CD14-positive monocyte (primary cell): ENCODE results near the gene BET1L. TPM values are rescaled to one million over a fixed set of nuclear protein-coding genes. Genes with fewer than 3 reads are reported as not detected.

Experiments
- DNase-seq, 3 donors: peaks; one replicate each; pipeline ENCODE4 v3.0.0-alpha.2; 2011 to 2022
- H2AFZ ChIP-seq: 2 replicates; pipeline ENCODE4 v1.6.0; 2012; ENCODE audit warnings: mild to moderate bottlenecking, low read depth, low read length, inconsistent platforms; ENCODE audit not compliant: insufficient read depth, poor library complexity, severe bottlenecking
- H3K27ac ChIP-seq, 2 donors: 1 replicate in 1 of 2; 2 replicates in 1 of 2; pipeline ENCODE4 v1.5.1; 2012 to 2013; ENCODE audit warnings: low read length in 2 of 2, control low read depth in 1 of 2, inconsistent platforms in 1 of 2, low read depth in 1 of 2, mild to moderate bottlenecking in 1 of 2
- H3K27me3 ChIP-seq, 2 donors: one replicate each; pipeline versions ENCODE4 v1.6.0 to v1.6.1; 2011 to 2013; ENCODE audit warnings: low read length in 2 of 2; ENCODE audit not compliant: control insufficient read depth in 2 of 2, insufficient read depth in 2 of 2
- H3K36me3 ChIP-seq, 2 donors: replicated peaks in 1 of 2; 1 replicate in 1 of 2; 2 replicates in 1 of 2; pipeline versions ENCODE4 v1.5.1 to v1.6.1; 2012 to 2013; ENCODE audit warnings: low read length in 2 of 2, control low read depth in 1 of 2, inconsistent platforms in 1 of 2, mild to moderate bottlenecking in 1 of 2; ENCODE audit not compliant: insufficient read depth in 2 of 2, control insufficient read depth in 1 of 2
- H3K4me1 ChIP-seq, 2 donors: 1 replicate in 1 of 2; 2 replicates in 1 of 2; pipeline versions ENCODE4 v1.5.1 to v1.6.1; 2012 to 2013; ENCODE audit warnings: low read length in 2 of 2, control low read depth in 1 of 2, inconsistent platforms in 1 of 2, mild to moderate bottlenecking in 1 of 2, moderate library complexity in 1 of 2; ENCODE audit not compliant: insufficient read depth in 2 of 2, control insufficient read depth in 1 of 2
- H3K4me2 ChIP-seq: replicated peaks from 2 replicates; pipeline ENCODE3; 2012; ENCODE audit warnings: low read length, moderate library complexity, mild to moderate bottlenecking; ENCODE audit not compliant: poor library complexity, severe bottlenecking; ENCODE audit errors: extremely low read depth
- H3K4me3 ChIP-seq, 3 experiments: fragments of 200-600 bp in 1 of 3; sonication (generic) in 1 of 3; replicated peaks in 1 of 3; 1 replicate in 2 of 3; 2 replicates in 1 of 3; pipeline ENCODE4 v1.5.1; 2011 to 2013; ENCODE audit warnings: low read length in 3 of 3, mild to moderate bottlenecking in 3 of 3, control low read depth in 2 of 3, low read depth in 2 of 3, inconsistent platforms in 1 of 3, moderate library complexity in 1 of 3
- H3K79me2 ChIP-seq: 2 replicates; pipeline ENCODE4 v1.6.0; 2012; ENCODE audit warnings: mild to moderate bottlenecking, control low read depth, inconsistent platforms, low read length, moderate library complexity; ENCODE audit not compliant: insufficient read depth
- H3K9ac ChIP-seq: 2 replicates; pipeline ENCODE4 v1.6.0; 2017; ENCODE audit warnings: low read length, mild to moderate bottlenecking; ENCODE audit not compliant: insufficient read depth, poor library complexity, severe bottlenecking
- H3K9me3 ChIP-seq, 2 donors: replicated peaks in 1 of 2; 1 replicate in 1 of 2; 2 replicates in 1 of 2; pipeline versions ENCODE4 v1.5.1 to v1.6.1; 2012 to 2013; ENCODE audit warnings: low read length in 2 of 2, control low read depth in 1 of 2; ENCODE audit not compliant: control insufficient read depth in 1 of 2, insufficient read depth in 1 of 2
- H4K20me1 ChIP-seq: 2 replicates; pipeline ENCODE4 v1.6.0; 2012; ENCODE audit warnings: mild to moderate bottlenecking, low read length, control low read depth, moderate library complexity; ENCODE audit not compliant: insufficient read depth
- H3K27ac Mint-ChIP-seq, 7 donors: one replicate each; pipeline ENCODE4 v1.8.0; 2020; ENCODE audit warnings: mild to moderate bottlenecking in 7 of 7, mixed read lengths in 7 of 7, moderate library complexity in 6 of 7, inconsistent platforms in 2 of 7
- H3K27me3 Mint-ChIP-seq, 3 donors: one replicate each; pipeline ENCODE4 v1.8.0; 2021 to 2022; ENCODE audit warnings: low read depth in 3 of 3, mild to moderate bottlenecking in 3 of 3, mixed read lengths in 3 of 3, moderate library complexity in 3 of 3, inconsistent platforms in 1 of 3
- H3K36me3 Mint-ChIP-seq, 2 donors: one replicate each; pipeline ENCODE4 v1.8.0; 2020; ENCODE audit warnings: mixed read lengths in 2 of 2, inconsistent platforms in 1 of 2, mild to moderate bottlenecking in 1 of 2
- H3K4me1 Mint-ChIP-seq: one replicate; pipeline ENCODE4 v1.8.0; 2020; ENCODE audit warnings: mild to moderate bottlenecking, mixed read lengths
- H3K4me3 Mint-ChIP-seq, 2 donors: one replicate each; pipeline ENCODE4 v1.8.0; 2020; ENCODE audit warnings: mild to moderate bottlenecking in 2 of 2, mixed read lengths in 2 of 2, moderate library complexity in 1 of 2
- H3K9me3 Mint-ChIP-seq, 7 donors: one replicate each; pipeline ENCODE4 v1.8.0; 2020 to 2022; ENCODE audit warnings: mixed read lengths in 7 of 7, mild to moderate bottlenecking in 6 of 7, moderate library complexity in 6 of 7, inconsistent platforms in 2 of 7
- CTCF ChIP-seq: fragments of 200-600 bp; IDR thresholded peaks from one replicate; pipeline ENCODE4 v1.8.0; 2022; ENCODE audit warnings: antibody characterized with exemption, mild to moderate bottlenecking
- WGBS: methylation state at CpG from one replicate; pipeline ENCODE4 v1.1.5; 2013; ENCODE audit warnings: missing lambda C conversion rate; ENCODE audit not compliant: insufficient coverage; 5-methylcytosine and 5-hydroxymethylcytosine counted together
- intact Hi-C, 2 donors: fragments of 100-400 bp; cut with micrococcal nuclease; formaldehyde crosslinking; loops; one replicate each; pipeline versions ENCODE4 v1.15.0 to v1.15.1; 2023
- polyA plus RNA-seq, 3 donors: library from polyadenylated mRNA; depleted of rRNA in 1 of 3; unstranded in 2 of 3; stranded (reverse) in 1 of 3; fragments of 300-500 nt in 2 of 3; fragments of >200 nt in 1 of 3; fragmentation: Illumina TruSeq in 2 of 3; gene quantifications; 1 replicate in 2 of 3; 2 replicates in 1 of 3; pipeline ENCODE4 v1.2.3, GENCODE V29; 2012 to 2021

Gene BET1L
- polyA plus RNA-seq, 3 donors: 9.5 to 37.3 (median 29.3) TPM

GRCh38 chr11:223026-223789 is 16.0 kb upstream of the BET1L start:
- H3K9me3 Mint-ChIP-seq: no peaks in the 10 kb centered on the region
- no peaks in the 10 kb centered on the region for H3K4me1 ChIP-seq

More at GRCh38 chr11:223026-223789, 16.0 kb upstream of the BET1L start:
- no peak overlapping the region for H3K27ac ChIP-seq
- no peak overlapping the region for H3K4me2 ChIP-seq
- no peak overlapping the region for H3K4me3 Mint-ChIP-seq
- 95% methylated on average over 16 of the region's 16 CpGs for WGBS
- TF ChIP-seq CTCF: no peak
- no peaks in the 10 kb centered on the region for H3K9me3 ChIP-seq
- H2AFZ ChIP-seq: no peak overlapping the region
- no peaks in the 10 kb centered on the region for H3K27me3 ChIP-seq
- no peak for DNase-seq
- H3K27me3 Mint-ChIP-seq: peaks cover 0 to 2% (median 0%) of the 10 kb centered on the region in 3 donors
- H3K27ac Mint-ChIP-seq: peak overlapping the region in 2 of 7 donors; percentile 7 to 53
- H4K20me1 ChIP-seq: no peaks in the 10 kb centered on the region
- H3K79me2 ChIP-seq: no peaks in the 10 kb centered on the region
- H3K36me3 ChIP-seq: peaks cover 0 to 7% of the 10 kb centered on the region in 2 donors
- intact Hi-C loops: no loop called here
- peaks cover 20 to 26% of the 10 kb centered on the region in 2 donors for H3K36me3 Mint-ChIP-seq
- H3K4me3 ChIP-seq: no peak overlapping the region
- no peak overlapping the region for H3K9ac ChIP-seq
- H3K4me1 Mint-ChIP-seq: no peaks in the 10 kb centered on the region
